MM.1S (cell line): ENCODE results near the gene SPRTN.

Experiments
- DNase-seq: peaks from one replicate; pipeline ENCODE4 v3.0.0-alpha.2; 2015
- H2AFZ ChIP-seq: fragments of 300-600 bp; sonication (generic); 2 replicates; pipeline ENCODE4 v1.6.0; 2016; ENCODE audit warnings: antibody characterized with exemption, low read length
- H3F3A ChIP-seq: fragments of 300-600 bp; sonication (generic); 2 replicates; pipeline ENCODE4 v1.6.1; 2016; ENCODE audit warnings: mild to moderate bottlenecking, antibody characterized with exemption, low read length, moderate library complexity, mixed read lengths; ENCODE audit not compliant: insufficient read depth
- H3K27ac ChIP-seq: fragments of 300-600 bp; sonication (generic); 2 replicates; pipeline ENCODE4 v1.5.1; 2016; ENCODE audit warnings: mild to moderate bottlenecking, low read length
- H3K27me3 ChIP-seq: fragments of 300-600 bp; sonication (generic); replicated peaks from 2 replicates; pipeline ENCODE4 v1.6.0; 2016; ENCODE audit warnings: low read length; ENCODE audit not compliant: insufficient read depth
- H3K36me3 ChIP-seq: fragments of 300-600 bp; sonication (generic); replicated peaks from 2 replicates; pipeline ENCODE4 v1.6.1; 2016; ENCODE audit warnings: mild to moderate bottlenecking, low read length, mixed read lengths; ENCODE audit not compliant: insufficient read depth
- H3K4me1 ChIP-seq: fragments of 300-600 bp; sonication (generic); 2 replicates; pipeline ENCODE4 v1.6.1; 2016; ENCODE audit warnings: low read length, mixed read lengths
- H3K4me2 ChIP-seq: fragments of 300-600 bp; sonication (generic); 2 replicates; pipeline ENCODE4 v1.6.0; 2016; ENCODE audit warnings: low read depth, low read length
- H3K4me3 ChIP-seq: fragments of 300-600 bp; sonication (generic); 2 replicates; pipeline ENCODE4 v1.5.1; 2016; ENCODE audit warnings: low read length, mixed read lengths
- H3K79me2 ChIP-seq: fragments of 300-600 bp; sonication (generic); 2 replicates; pipeline ENCODE4 v1.6.1; 2016; ENCODE audit warnings: mixed run types, low read length, mixed read lengths
- H3K9ac ChIP-seq: fragments of 300-600 bp; sonication (generic); 2 replicates; pipeline ENCODE4 v1.6.1; 2016; ENCODE audit warnings: low read length, mixed read lengths
- H3K9me2 ChIP-seq: fragments of 300-600 bp; sonication (generic); replicated peaks from 2 replicates; pipeline ENCODE4 v1.6.1; 2016; ENCODE audit warnings: mild to moderate bottlenecking, low read length, mixed read lengths; ENCODE audit not compliant: insufficient read depth
- H3K9me3 ChIP-seq: fragments of 300-600 bp; sonication (generic); replicated peaks from 2 replicates; pipeline ENCODE4 v1.6.1; 2016; ENCODE audit warnings: mild to moderate bottlenecking, low read length, mixed read lengths; ENCODE audit not compliant: insufficient read depth
- H4K20me1 ChIP-seq: fragments of 300-600 bp; sonication (generic); 2 replicates; pipeline ENCODE4 v1.6.1; 2016; ENCODE audit warnings: mild to moderate bottlenecking, low read length, moderate library complexity, mixed read lengths; ENCODE audit not compliant: insufficient read depth
- EZH2 ChIP-seq: fragments of 300-600 bp; sonication (generic); optimal IDR thresholded peaks from 2 replicates; pipeline ENCODE3; 2017; ENCODE audit warnings: low read depth, mild to moderate bottlenecking, antibody characterized with exemption, low read length, mixed read lengths
- EZH2phosphoT487 ChIP-seq: fragments of 300-600 bp; sonication (generic); IDR thresholded peaks from 2 replicates; pipeline ENCODE4 v1.6.1; 2018; ENCODE audit warnings: antibody characterized with exemption, low read length
- TF ChIP-seq, protein P1 (sequence below): fragments of 300-600 bp; sonication (generic); IDR thresholded peaks from 2 replicates; pipeline ENCODE4 v1.5.1; 2016; ENCODE audit warnings: antibody characterized with exemption, low read length, mixed read lengths

The SPRTN gene

DNA sequence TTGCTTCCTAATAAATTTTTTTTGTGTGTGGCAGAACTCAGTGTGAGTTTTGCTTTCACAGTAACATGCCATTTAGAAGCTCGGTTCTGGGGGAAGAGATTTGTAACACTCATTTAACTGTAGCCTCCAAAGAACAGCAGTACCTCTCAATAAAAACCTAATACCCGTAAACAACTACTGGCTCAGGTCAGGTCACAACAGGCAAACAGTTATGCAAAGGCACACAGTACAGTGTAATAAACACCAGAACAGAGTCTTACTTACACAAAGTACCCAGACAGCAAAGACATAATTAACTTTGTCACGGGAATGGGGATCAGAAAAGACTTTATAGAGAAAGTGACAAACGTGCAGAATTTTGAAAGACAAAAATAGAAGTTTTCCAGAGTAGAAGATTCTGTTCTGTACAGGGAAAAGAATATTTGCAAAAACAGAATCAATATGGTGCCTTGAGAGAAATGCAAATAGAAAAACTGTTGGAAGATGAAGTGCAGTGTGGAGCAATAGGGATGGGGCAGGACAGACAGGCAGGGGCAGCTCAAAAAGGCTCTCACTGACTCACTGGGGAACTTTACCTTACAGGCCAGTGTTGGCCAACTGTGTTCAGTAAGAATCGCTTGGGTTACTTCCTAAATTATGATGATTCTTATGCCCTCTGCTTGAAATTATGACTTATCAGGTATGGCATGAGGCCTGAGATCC is 45.2 kb downstream of the SPRTN start:
- no peaks in the 10 kb centered on the region for H3K9me2 ChIP-seq
- TF ChIP-seq EZH2phosphoT487 (no peak), EZH2 (no peak)
- TF ChIP-seq, protein P1, sequence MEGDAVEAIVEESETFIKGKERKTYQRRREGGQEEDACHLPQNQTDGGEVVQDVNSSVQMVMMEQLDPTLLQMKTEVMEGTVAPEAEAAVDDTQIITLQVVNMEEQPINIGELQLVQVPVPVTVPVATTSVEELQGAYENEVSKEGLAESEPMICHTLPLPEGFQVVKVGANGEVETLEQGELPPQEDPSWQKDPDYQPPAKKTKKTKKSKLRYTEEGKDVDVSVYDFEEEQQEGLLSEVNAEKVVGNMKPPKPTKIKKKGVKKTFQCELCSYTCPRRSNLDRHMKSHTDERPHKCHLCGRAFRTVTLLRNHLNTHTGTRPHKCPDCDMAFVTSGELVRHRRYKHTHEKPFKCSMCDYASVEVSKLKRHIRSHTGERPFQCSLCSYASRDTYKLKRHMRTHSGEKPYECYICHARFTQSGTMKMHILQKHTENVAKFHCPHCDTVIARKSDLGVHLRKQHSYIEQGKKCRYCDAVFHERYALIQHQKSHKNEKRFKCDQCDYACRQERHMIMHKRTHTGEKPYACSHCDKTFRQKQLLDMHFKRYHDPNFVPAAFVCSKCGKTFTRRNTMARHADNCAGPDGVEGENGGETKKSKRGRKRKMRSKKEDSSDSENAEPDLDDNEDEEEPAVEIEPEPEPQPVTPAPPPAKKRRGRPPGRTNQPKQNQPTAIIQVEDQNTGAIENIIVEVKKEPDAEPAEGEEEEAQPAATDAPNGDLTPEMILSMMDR, result no peak
- H4K20me1 ChIP-seq, result no peaks in the 10 kb centered on the region
- H3K79me2 ChIP-seq, result peaks cover 79% of the 10 kb centered on the region
- no peaks in the 10 kb centered on the region for H3K36me3 ChIP-seq
- no peaks in the 10 kb centered on the region for H3K27me3 ChIP-seq
- peaks cover 14% of the 10 kb centered on the region for H3K4me1 ChIP-seq
- no peak overlapping the region for H3K4me2 ChIP-seq
- H3K9ac ChIP-seq, result no peak overlapping the region
- no peaks in the 10 kb centered on the region for H3F3A ChIP-seq
- no peak overlapping the region for H3K27ac ChIP-seq
- H3K9me3 ChIP-seq, result no peaks in the 10 kb centered on the region
- DNase-seq, result no peak
- H3K4me3 ChIP-seq, result no peak overlapping the region
- no peak overlapping the region for H2AFZ ChIP-seq

DNA sequence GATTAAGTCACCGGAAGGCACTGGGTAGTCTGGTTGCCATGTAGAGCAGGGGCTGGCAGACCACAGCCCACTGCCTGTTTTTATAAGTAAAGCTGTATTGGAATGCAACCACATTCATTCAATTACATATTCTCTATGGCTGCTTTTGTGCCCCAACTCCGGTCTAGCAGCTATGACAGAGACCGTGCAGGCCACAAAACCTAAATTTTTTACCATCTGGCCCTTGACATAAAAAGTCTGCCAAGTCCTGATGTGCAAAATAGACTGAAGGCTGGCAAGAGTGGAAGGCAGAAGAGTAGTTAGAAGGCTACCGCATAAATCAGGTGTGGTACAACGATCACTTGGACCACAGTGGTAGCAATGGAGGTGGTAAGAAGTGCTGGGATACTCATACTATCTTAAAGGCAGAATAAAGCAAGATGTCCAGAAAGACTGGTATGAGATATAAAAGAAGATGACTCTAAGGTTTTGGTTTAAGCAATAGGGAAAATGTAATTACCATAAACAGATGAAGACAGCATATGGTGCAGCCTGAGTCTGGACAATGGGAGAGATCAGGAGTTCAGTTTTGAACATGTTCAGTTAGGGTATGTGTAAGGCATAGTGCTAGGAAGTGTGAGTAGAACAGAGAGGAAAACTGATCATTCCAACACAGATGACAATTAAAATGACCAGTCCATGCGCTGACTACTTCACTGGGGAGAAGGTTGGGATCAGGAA is 46.8 kb downstream of the SPRTN start:
- Histone ChIP-seq H4K20me1 (no peaks in the 10 kb centered on the region), H3K36me3 (no peaks in the 10 kb centered on the region), H3K4me1 (peaks cover 1% of the 10 kb centered on the region), H3K27ac (no peak overlapping the region), H3K27me3 (no peaks in the 10 kb centered on the region), H3K4me3 (no peak overlapping the region), H2AFZ (no peak overlapping the region), H3K4me2 (no peak overlapping the region), H3F3A (no peaks in the 10 kb centered on the region), H3K9ac (no peak overlapping the region), H3K9me2 (no peaks in the 10 kb centered on the region), H3K79me2 (peaks cover 77% of the 10 kb centered on the region), H3K9me3 (no peaks in the 10 kb centered on the region)
- DNase-seq, result no peak
- TF ChIP-seq, protein P1, result no peak
- TF ChIP-seq EZH2phosphoT487, result no peak
- TF ChIP-seq EZH2, result no peak

DNA sequence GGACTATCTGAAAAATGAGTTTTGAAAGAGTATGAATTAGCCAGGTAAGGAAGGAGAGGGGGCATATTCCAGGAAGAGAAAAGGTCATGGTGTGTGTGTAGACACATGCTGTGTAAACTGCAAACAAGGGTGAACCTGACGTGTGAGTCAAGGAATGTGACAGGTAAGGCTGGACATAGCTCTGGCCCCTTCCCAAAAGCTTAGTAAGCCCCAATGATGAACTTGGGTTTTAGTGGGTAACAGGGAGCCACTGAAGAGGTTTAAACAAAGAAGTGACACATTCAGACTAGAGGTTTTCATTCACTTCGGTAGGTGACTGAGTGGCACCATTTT is 47.3 kb downstream of the SPRTN start:
- H3K4me3 ChIP-seq, result no peak overlapping the region
- H4K20me1 ChIP-seq, result no peaks in the 10 kb centered on the region

More for the DNA sequence above, 47.3 kb downstream of the SPRTN start:
- Histone ChIP-seq H3K9ac (no peak overlapping the region), H3K79me2 (peaks cover 81% of the 10 kb centered on the region), H3K36me3 (no peaks in the 10 kb centered on the region), H3F3A (no peaks in the 10 kb centered on the region), H3K4me1 (no peaks in the 10 kb centered on the region), H3K27ac (no peak overlapping the region), H3K27me3 (no peaks in the 10 kb centered on the region), H2AFZ (no peak overlapping the region), H3K9me2 (no peaks in the 10 kb centered on the region), H3K4me2 (no peak overlapping the region), H3K9me3 (no peaks in the 10 kb centered on the region)
- TF ChIP-seq EZH2 (no peak), EZH2phosphoT487 (no peak)
- TF ChIP-seq, protein P1, result no peak
- DNase-seq, result no peak
